ENCODE results near the gene B4GALNT2. TPM values are rescaled to one million over a fixed set of nuclear protein-coding genes. Genes with fewer than 3 reads are reported as not detected.

B4GALNT2 gene
- total and polyA plus RNA-seq, 2 of the 8 experiments (the other 6 are each of a cell fraction or from before 2014, with no cell fraction given): not detected

DNA sequence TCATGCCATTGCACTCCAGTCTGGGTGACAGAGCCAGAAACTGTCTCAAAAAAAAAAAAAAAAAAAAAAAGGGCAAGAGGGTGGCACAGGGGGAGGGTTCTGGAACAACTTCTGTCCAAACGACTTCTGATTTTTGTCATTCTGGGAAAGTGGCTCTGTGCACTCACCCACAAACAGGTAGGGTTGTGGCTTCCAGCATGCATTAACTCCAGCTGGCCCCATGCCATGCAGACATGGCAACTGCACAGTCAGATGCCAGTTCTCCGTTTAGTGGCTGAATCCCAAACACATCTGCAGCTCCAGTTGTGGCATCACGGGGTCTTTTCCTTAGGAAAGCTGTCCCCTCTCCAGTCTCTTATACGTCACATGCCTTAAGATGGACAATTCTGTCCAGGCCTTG is 30.3 kb downstream of the B4GALNT2 start (continued):
- TF ChIP-seq, protein P1, sequence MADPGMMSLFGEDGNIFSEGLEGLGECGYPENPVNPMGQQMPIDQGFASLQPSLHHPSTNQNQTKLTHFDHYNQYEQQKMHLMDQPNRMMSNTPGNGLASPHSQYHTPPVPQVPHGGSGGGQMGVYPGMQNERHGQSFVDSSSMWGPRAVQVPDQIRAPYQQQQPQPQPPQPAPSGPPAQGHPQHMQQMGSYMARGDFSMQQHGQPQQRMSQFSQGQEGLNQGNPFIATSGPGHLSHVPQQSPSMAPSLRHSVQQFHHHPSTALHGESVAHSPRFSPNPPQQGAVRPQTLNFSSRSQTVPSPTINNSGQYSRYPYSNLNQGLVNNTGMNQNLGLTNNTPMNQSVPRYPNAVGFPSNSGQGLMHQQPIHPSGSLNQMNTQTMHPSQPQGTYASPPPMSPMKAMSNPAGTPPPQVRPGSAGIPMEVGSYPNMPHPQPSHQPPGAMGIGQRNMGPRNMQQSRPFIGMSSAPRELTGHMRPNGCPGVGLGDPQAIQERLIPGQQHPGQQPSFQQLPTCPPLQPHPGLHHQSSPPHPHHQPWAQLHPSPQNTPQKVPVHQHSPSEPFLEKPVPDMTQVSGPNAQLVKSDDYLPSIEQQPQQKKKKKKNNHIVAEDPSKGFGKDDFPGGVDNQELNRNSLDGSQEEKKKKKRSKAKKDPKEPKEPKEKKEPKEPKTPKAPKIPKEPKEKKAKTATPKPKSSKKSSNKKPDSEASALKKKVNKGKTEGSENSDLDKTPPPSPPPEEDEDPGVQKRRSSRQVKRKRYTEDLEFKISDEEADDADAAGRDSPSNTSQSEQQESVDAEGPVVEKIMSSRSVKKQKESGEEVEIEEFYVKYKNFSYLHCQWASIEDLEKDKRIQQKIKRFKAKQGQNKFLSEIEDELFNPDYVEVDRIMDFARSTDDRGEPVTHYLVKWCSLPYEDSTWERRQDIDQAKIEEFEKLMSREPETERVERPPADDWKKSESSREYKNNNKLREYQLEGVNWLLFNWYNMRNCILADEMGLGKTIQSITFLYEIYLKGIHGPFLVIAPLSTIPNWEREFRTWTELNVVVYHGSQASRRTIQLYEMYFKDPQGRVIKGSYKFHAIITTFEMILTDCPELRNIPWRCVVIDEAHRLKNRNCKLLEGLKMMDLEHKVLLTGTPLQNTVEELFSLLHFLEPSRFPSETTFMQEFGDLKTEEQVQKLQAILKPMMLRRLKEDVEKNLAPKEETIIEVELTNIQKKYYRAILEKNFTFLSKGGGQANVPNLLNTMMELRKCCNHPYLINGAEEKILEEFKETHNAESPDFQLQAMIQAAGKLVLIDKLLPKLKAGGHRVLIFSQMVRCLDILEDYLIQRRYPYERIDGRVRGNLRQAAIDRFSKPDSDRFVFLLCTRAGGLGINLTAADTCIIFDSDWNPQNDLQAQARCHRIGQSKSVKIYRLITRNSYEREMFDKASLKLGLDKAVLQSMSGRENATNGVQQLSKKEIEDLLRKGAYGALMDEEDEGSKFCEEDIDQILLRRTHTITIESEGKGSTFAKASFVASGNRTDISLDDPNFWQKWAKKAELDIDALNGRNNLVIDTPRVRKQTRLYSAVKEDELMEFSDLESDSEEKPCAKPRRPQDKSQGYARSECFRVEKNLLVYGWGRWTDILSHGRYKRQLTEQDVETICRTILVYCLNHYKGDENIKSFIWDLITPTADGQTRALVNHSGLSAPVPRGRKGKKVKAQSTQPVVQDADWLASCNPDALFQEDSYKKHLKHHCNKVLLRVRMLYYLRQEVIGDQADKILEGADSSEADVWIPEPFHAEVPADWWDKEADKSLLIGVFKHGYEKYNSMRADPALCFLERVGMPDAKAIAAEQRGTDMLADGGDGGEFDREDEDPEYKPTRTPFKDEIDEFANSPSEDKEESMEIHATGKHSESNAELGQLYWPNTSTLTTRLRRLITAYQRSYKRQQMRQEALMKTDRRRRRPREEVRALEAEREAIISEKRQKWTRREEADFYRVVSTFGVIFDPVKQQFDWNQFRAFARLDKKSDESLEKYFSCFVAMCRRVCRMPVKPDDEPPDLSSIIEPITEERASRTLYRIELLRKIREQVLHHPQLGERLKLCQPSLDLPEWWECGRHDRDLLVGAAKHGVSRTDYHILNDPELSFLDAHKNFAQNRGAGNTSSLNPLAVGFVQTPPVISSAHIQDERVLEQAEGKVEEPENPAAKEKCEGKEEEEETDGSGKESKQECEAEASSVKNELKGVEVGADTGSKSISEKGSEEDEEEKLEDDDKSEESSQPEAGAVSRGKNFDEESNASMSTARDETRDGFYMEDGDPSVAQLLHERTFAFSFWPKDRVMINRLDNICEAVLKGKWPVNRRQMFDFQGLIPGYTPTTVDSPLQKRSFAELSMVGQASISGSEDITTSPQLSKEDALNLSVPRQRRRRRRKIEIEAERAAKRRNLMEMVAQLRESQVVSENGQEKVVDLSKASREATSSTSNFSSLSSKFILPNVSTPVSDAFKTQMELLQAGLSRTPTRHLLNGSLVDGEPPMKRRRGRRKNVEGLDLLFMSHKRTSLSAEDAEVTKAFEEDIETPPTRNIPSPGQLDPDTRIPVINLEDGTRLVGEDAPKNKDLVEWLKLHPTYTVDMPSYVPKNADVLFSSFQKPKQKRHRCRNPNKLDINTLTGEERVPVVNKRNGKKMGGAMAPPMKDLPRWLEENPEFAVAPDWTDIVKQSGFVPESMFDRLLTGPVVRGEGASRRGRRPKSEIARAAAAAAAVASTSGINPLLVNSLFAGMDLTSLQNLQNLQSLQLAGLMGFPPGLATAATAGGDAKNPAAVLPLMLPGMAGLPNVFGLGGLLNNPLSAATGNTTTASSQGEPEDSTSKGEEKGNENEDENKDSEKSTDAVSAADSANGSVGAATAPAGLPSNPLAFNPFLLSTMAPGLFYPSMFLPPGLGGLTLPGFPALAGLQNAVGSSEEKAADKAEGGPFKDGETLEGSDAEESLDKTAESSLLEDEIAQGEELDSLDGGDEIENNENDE (IDR thresholded peaks at IDR 0.05; ENCODE audit: insufficient replicate concordance, low read length): no peak
- no peak for TF ChIP-seq SP4 (IDR thresholded peaks at IDR 0.05; ENCODE audit: low read length)
- TF ChIP-seq KDM5A (IDR thresholded peaks at IDR 0.05; ENCODE audit: low read length): no peak
- no peak for TF ChIP-seq FOSL1 (IDR thresholded peaks at IDR 0.05; ENCODE audit: insufficient read depth, low read depth, low read length)
- TF ChIP-seq CHD2 (IDR thresholded peaks at IDR 0.05; ENCODE audit: low read length): no peak
- TF ChIP-seq EZH2 (IDR thresholded peaks at IDR 0.05; ENCODE audit: low read depth, low read length, severe bottlenecking): no peak
- no peak for TF ChIP-seq RFX5 (IDR thresholded peaks at IDR 0.05; ENCODE audit: borderline replicate concordance, low read depth, low read length)
- TF ChIP-seq, protein P2, sequence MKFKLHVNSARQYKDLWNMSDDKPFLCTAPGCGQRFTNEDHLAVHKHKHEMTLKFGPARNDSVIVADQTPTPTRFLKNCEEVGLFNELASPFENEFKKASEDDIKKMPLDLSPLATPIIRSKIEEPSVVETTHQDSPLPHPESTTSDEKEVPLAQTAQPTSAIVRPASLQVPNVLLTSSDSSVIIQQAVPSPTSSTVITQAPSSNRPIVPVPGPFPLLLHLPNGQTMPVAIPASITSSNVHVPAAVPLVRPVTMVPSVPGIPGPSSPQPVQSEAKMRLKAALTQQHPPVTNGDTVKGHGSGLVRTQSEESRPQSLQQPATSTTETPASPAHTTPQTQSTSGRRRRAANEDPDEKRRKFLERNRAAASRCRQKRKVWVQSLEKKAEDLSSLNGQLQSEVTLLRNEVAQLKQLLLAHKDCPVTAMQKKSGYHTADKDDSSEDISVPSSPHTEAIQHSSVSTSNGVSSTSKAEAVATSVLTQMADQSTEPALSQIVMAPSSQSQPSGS (IDR thresholded peaks at IDR 0.05; ENCODE audit: low read length): no peak
- TF ChIP-seq CREB1 (IDR thresholded peaks at IDR 0.05): no peak
- TF ChIP-seq YY1 (IDR thresholded peaks at IDR 0.05; ENCODE audit: low read depth, low read length): no peak
- TF ChIP-seq CBX5 (IDR thresholded peaks at IDR 0.05; ENCODE audit: low read depth, low read length): no peak
